Neutrophil (primary cell): ENCODE measurements around the gene CDR2.

Source experiments
- H3K27ac ChIP-seq: fragments of 200-600 bp; sonication (generic); 2 replicates; pipeline ENCODE4 v1.5.1; 2016; ENCODE audit warnings: mild to moderate bottlenecking, moderate library complexity
- H3K27me3 ChIP-seq: fragments of 200-600 bp; sonication (generic); 2 replicates; pipeline ENCODE4 v1.6.0; 2016; ENCODE audit warnings: mild to moderate bottlenecking
- H3K36me3 ChIP-seq: fragments of 200-600 bp; sonication (generic); 2 replicates; pipeline ENCODE4 v1.5.1; 2017
- H3K4me1 ChIP-seq, 2 experiments: fragments of 200-600 bp in 1 of 2; sonication (generic) in 1 of 2; 1 replicate in 1 of 2; 2 replicates in 1 of 2; pipeline versions ENCODE4 v1.5.1 to v1.6.1; 2013 to 2016; ENCODE audit warnings: low read depth in 1 of 2, low read length in 1 of 2, mild to moderate bottlenecking in 1 of 2, moderate library complexity in 1 of 2; ENCODE audit not compliant: control insufficient read depth in 1 of 2, insufficient read depth in 1 of 2
- H3K4me3 ChIP-seq, 2 experiments: fragments of 200-600 bp in 1 of 2; sonication (generic) in 1 of 2; 1 replicate in 1 of 2; 2 replicates in 1 of 2; pipeline ENCODE4 v1.5.1; 2013 to 2016; ENCODE audit warnings: low read depth in 1 of 2, low read length in 1 of 2, mild to moderate bottlenecking in 1 of 2, moderate library complexity in 1 of 2
- H3K9me3 ChIP-seq: fragments of 200-600 bp; sonication (generic); 2 replicates; pipeline ENCODE4 v1.5.1; 2016
- TF ChIP-seq, protein P1 (sequence below): fragments of 200-600 bp; sonication (generic); IDR thresholded peaks from 2 replicates; pipeline ENCODE4 v1.5.1; 2016; ENCODE audit warnings: antibody characterized with exemption

CDR2 gene

DNA sequence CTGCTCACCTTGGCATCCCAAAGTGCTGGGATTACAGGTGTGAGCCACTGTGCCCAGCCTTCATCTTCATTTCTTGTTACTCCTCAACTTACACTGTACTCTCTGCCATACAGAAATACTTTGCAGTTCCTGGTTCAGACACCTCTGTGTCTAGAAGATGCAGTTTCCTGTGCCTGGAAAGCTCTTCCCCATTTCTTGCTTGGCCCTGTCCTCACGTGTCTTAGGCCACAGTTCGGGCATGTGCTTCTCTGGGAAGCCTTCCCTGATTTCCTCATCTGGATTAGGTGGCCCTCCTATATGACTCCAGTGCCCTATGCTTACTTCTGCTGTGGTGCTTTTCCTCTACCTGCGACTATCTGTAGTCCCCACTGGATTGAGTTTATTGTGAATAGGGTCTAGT lies 26.5 kb upstream of the CDR2 start:
- H3K4me1 ChIP-seq: peaks cover 4 to 6% of the 10 kb centered on the region in 2 experiments
- TF ChIP-seq, protein P1, sequence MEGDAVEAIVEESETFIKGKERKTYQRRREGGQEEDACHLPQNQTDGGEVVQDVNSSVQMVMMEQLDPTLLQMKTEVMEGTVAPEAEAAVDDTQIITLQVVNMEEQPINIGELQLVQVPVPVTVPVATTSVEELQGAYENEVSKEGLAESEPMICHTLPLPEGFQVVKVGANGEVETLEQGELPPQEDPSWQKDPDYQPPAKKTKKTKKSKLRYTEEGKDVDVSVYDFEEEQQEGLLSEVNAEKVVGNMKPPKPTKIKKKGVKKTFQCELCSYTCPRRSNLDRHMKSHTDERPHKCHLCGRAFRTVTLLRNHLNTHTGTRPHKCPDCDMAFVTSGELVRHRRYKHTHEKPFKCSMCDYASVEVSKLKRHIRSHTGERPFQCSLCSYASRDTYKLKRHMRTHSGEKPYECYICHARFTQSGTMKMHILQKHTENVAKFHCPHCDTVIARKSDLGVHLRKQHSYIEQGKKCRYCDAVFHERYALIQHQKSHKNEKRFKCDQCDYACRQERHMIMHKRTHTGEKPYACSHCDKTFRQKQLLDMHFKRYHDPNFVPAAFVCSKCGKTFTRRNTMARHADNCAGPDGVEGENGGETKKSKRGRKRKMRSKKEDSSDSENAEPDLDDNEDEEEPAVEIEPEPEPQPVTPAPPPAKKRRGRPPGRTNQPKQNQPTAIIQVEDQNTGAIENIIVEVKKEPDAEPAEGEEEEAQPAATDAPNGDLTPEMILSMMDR: no peak

DNA sequence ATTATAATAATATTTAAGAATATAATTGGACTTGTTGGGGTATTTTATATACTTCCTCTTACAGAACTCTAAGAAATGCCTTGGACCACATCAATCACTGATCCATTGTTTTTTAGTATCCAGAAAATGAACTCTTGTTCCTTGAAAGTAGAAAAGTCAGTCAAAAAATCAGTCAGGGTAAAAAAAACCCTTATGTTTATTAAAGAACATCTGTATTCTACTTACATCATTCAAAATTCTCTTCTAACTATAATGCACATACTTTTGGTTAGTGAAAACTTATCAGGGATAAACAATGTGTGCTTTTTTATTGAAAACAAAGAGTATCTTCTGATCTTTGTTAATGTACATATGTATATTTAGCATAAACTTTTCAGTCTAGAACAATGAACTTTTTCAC lies 23.5 kb upstream of the CDR2 start:
- H3K9me3 ChIP-seq: no peaks in the 10 kb centered on the region
- peaks cover 4 to 6% of the 10 kb centered on the region in 2 experiments for H3K4me1 ChIP-seq
- H3K27ac ChIP-seq: no peak overlapping the region
- H3K27me3 ChIP-seq: no peaks in the 10 kb centered on the region
- no peaks in the 10 kb centered on the region for H3K36me3 ChIP-seq
- TF ChIP-seq, protein P1: no peak
- H3K4me3 ChIP-seq: no peak overlapping the region

More for the DNA sequence above, 26.5 kb upstream of the CDR2 start:
- no peak overlapping the region for H3K27ac ChIP-seq
- no peak overlapping the region for H3K4me3 ChIP-seq
- H3K27me3 ChIP-seq: no peaks in the 10 kb centered on the region
- no peaks in the 10 kb centered on the region for H3K9me3 ChIP-seq
- no peaks in the 10 kb centered on the region for H3K36me3 ChIP-seq

DNA sequence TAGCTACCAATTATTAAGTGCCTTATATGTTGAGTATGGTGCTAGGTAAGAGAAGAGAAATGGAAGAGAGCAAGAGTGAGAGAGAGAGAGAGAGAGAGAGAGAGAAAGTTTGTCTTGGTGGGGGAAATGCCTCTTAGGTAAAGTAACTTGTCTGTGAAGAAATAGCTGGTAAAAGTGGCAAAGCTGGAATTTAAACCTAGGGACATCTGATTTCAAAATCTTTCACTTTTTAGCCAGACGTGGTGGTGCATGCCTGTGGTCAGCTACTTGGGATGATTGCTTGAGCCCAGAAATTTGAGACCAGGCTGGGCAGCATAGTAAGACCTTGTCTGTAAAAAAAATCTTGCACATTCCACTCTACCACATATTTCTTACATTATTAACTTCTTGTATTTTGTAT lies 23.0 kb upstream of the CDR2 start:
- TF ChIP-seq, protein P1: no peak
- Histone ChIP-seq H3K27ac (no peak overlapping the region), H3K4me1 (peaks cover 4 to 6% of the 10 kb centered on the region in 2 experiments), H3K9me3 (no peaks in the 10 kb centered on the region), H3K36me3 (no peaks in the 10 kb centered on the region), H3K4me3 (no peak overlapping the region), H3K27me3 (no peaks in the 10 kb centered on the region)

DNA sequence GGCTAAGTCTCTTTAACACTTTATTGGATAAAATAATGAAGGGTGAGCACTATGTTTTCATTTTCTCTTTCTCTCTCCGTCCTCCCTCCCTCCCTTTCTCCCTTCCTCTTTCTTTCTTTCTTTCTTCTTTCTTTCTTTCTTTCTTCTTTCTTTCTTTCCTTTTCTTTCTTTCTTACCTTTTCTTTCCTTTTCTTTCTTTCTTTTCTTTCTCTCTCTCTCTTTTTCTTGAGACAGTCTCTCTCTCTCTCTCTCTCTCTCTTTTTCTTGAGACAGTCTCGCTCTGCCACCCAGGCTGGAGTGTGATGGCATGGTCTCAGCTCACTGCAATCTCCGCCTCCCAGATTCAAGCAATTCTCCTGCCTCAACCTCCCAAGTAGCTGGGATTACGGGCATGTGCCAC lies 21.5 kb upstream of the CDR2 start:
- H3K9me3 ChIP-seq: no peaks in the 10 kb centered on the region
- TF ChIP-seq, protein P1: no peak
- H3K4me1 ChIP-seq: peaks cover 3 to 5% of the 10 kb centered on the region in 2 experiments
- no peak overlapping the region for H3K27ac ChIP-seq
- H3K27me3 ChIP-seq: no peaks in the 10 kb centered on the region
- H3K36me3 ChIP-seq: no peaks in the 10 kb centered on the region
- no peak overlapping the region for H3K4me3 ChIP-seq

DNA sequence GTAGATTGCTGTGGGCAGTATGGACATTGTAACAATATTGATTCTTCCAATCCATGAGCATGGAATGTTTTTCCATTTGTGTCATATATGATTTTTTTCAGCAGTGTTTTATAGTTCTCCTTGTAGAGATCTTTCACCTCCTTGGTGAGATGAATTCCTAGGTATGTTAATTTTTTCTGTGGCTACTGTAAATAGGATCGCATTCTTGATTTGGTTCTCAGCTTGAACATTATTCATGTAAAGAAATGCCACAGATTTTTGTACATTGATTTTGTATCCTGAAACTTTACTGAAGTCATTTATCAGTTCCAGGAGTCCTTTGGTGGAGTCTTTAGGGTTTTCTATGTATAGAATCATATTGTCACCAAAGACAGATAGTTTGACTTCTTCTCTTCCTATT lies 19.7 kb upstream of the CDR2 start:
- Histone ChIP-seq H3K9me3 (no peaks in the 10 kb centered on the region), H3K27ac (no peak overlapping the region)

More for the DNA sequence above, 19.7 kb upstream of the CDR2 start:
- Histone ChIP-seq H3K27me3 (no peaks in the 10 kb centered on the region), H3K4me1 (no peaks in the 10 kb centered on the region), H3K4me3 (no peak overlapping the region), H3K36me3 (no peaks in the 10 kb centered on the region)
- TF ChIP-seq, protein P1: no peak
